H1 (cell line): ENCODE data around the gene KANSL1L. TPM values are rescaled to one million over a fixed set of nuclear protein-coding genes. Genes with fewer than 3 reads are reported as not detected.
A peak's percentile ranks its signal among the peaks of the same experiment; 100 is the strongest.
"Not testable (repeated sequence)": the region's sequence is repeated elsewhere in the genome, so short reads cannot be mapped to it uniquely, and the experiment has no call there.

ENCODE experiments used
- CTCF ChIA-PET: fragments of 300-600 bp; sonication (Branson Sonifier 250); formaldehyde crosslinking; loops from one replicate; lab custom pipeline; 2021; ENCODE audit not compliant: partially characterized antibody; lab: Charles Lee
- POLR2A ChIA-PET: fragments of 300-600 bp; sonication (Branson Sonifier 250); formaldehyde crosslinking; loops from one replicate; lab custom pipeline; 2021; ENCODE audit warnings: inconsistent platforms; ENCODE audit not compliant: partially characterized antibody; lab: Charles Lee
- DNase-seq, 2 experiments: peaks; one replicate each; pipeline versions ENCODE4 v3.0.0 to v3.0.0-alpha.2; 2010 to 2022; ENCODE audit warnings: low spot score in 2 of 2, low read depth in 1 of 2, mixed read lengths in 1 of 2
- FAIRE-seq: peaks from 2 replicates; lab custom pipeline; 2011; peaks lifted over from hg19 to GRCh38; lab: Jason Lieb, UNC
- H2AFZ ChIP-seq: 2 replicates; pipeline ENCODE4 v1.8.1; 2012; ENCODE audit warnings: low read length, inconsistent platforms
- H2AK5ac ChIP-seq: 2 replicates; pipeline ENCODE4 v1.6.1; 2013; ENCODE audit warnings: low read depth, low read length
- H2BK120ac ChIP-seq: replicated peaks from 2 replicates; pipeline ENCODE3; 2013; ENCODE audit warnings: low read depth, low read length, inconsistent platforms
- H2BK12ac ChIP-seq: 2 replicates; pipeline ENCODE4 v1.6.1; 2013; ENCODE audit warnings: low read depth, low read length
- H2BK15ac ChIP-seq: 2 replicates; pipeline ENCODE4 v1.6.1; 2013; ENCODE audit warnings: low read length
- H2BK20ac ChIP-seq: 2 replicates; pipeline ENCODE4 v1.6.1; 2013; ENCODE audit warnings: low read length
- H2BK5ac ChIP-seq: 2 replicates; pipeline ENCODE4 v1.6.1; 2013; ENCODE audit warnings: low read depth, low read length
- H3K14ac ChIP-seq: 2 replicates; pipeline ENCODE4 v1.6.1; 2013; ENCODE audit warnings: inconsistent platforms; ENCODE audit not compliant: insufficient read length
- H3K18ac ChIP-seq: 2 replicates; pipeline ENCODE4 v1.6.1; 2013; ENCODE audit warnings: low read length; ENCODE audit errors: extremely low read depth
- H3K23ac ChIP-seq: 2 replicates; pipeline ENCODE4 v1.6.1; 2013; ENCODE audit warnings: inconsistent platforms; ENCODE audit not compliant: insufficient read length
- H3K23me2 ChIP-seq: 2 replicates; pipeline ENCODE4 v1.6.1; 2013; ENCODE audit warnings: low read depth, low read length
- H3K27ac ChIP-seq: 2 replicates; pipeline ENCODE4 v1.6.1; 2011; ENCODE audit warnings: low read depth, low read length, inconsistent platforms
- H3K27me3 ChIP-seq, 4 experiments: replicated peaks in 1 of 4; 1 replicate in 1 of 4; 2 replicates in 3 of 4; pipeline versions ENCODE4 v1.6.1 to v1.8.1; 2011 to 2013; ENCODE audit warnings: low read length in 3 of 4, mild to moderate bottlenecking in 3 of 4, inconsistent platforms in 2 of 4, mixed read lengths in 2 of 4, moderate library complexity in 1 of 4; ENCODE audit not compliant: control insufficient read depth in 3 of 4, insufficient read depth in 3 of 4; ENCODE audit errors: extremely low read depth in 1 of 4
- H3K36me3 ChIP-seq, 4 experiments: 2 replicates each; pipeline versions ENCODE4 v1.6.1 to v1.8.1; 2011 to 2013; ENCODE audit warnings: mild to moderate bottlenecking in 4 of 4, low read length in 3 of 4, moderate library complexity in 2 of 4, control low read depth in 1 of 4, inconsistent platforms in 1 of 4; ENCODE audit not compliant: insufficient read depth in 4 of 4, control insufficient read depth in 2 of 4
- H3K4ac ChIP-seq: replicated peaks from 2 replicates; pipeline ENCODE3; 2013; ENCODE audit warnings: low read length, low read depth, mixed read lengths, inconsistent platforms; ENCODE audit not compliant: insufficient read length
- H3K4me1 ChIP-seq, 4 experiments: replicated peaks in 1 of 4; 1 replicate in 1 of 4; 2 replicates in 3 of 4; pipeline versions ENCODE4 v1.6.1 to v1.8.1; 2011 to 2013; ENCODE audit warnings: low read length in 3 of 4, inconsistent platforms in 2 of 4, mixed read lengths in 1 of 4; ENCODE audit not compliant: insufficient read depth in 4 of 4, control insufficient read depth in 3 of 4
- H3K4me2 ChIP-seq, 2 experiments: 2 replicates each; pipeline versions ENCODE4 v1.6.1 to v1.8.1; 2011 to 2013; ENCODE audit warnings: low read depth in 2 of 2, low read length in 2 of 2, control low read depth in 1 of 2, inconsistent platforms in 1 of 2, mild to moderate bottlenecking in 1 of 2; ENCODE audit not compliant: insufficient read depth in 1 of 2
- H3K4me3 ChIP-seq, 4 experiments: fragments of 200-600, 300-600 bp in 1 of 4; sonication (generic), shearing (Covaris generic), sonication (Bioruptor Twin) in 1 of 4; 2 replicates each; pipeline versions ENCODE4 v1.5.1 to v1.8.1; 2011 to 2016; ENCODE audit warnings: low read length in 4 of 4, low read depth in 3 of 4, control low read depth in 2 of 4, inconsistent platforms in 2 of 4, mild to moderate bottlenecking in 2 of 4, mixed read lengths in 1 of 4, moderate library complexity in 1 of 4; ENCODE audit not compliant: insufficient read depth in 2 of 4; ENCODE audit errors: extremely low read depth in 1 of 4
- H3K56ac ChIP-seq: replicated peaks from 2 replicates; pipeline ENCODE3; 2013; ENCODE audit warnings: low read depth, mild to moderate bottlenecking, mixed read lengths, low read length, inconsistent platforms; ENCODE audit not compliant: insufficient read length
- H3K79me1 ChIP-seq: 2 replicates; pipeline ENCODE4 v1.6.1; 2013; ENCODE audit warnings: low read depth, low read length, control low read depth
- H3K79me2 ChIP-seq, 2 experiments: 2 replicates each; pipeline versions ENCODE4 v1.6.1 to v1.8.1; 2012 to 2013; ENCODE audit warnings: low read length in 2 of 2, mild to moderate bottlenecking in 2 of 2, inconsistent platforms in 1 of 2; ENCODE audit not compliant: insufficient read depth in 2 of 2, control insufficient read depth in 1 of 2
- H3K9ac ChIP-seq, 4 experiments: replicated peaks in 1 of 4; 1 replicate in 1 of 4; 2 replicates in 3 of 4; pipeline versions ENCODE4 v1.6.1 to v1.8.1; 2011 to 2013; ENCODE audit warnings: low read depth in 3 of 4, low read length in 3 of 4, control low read depth in 2 of 4, mild to moderate bottlenecking in 2 of 4, moderate library complexity in 2 of 4, inconsistent platforms in 1 of 4; ENCODE audit errors: extremely low read depth in 1 of 4
- H3K9me3 ChIP-seq, 2 experiments: 2 replicates each; pipeline versions ENCODE4 v1.6.1 to v1.8.1; 2012 to 2013; ENCODE audit warnings: mild to moderate bottlenecking in 2 of 2, moderate library complexity in 2 of 2, control low read depth in 1 of 2, inconsistent platforms in 1 of 2, low read depth in 1 of 2, low read length in 1 of 2, mixed read lengths in 1 of 2; ENCODE audit not compliant: insufficient read depth in 2 of 2
- H4K20me1 ChIP-seq, 2 experiments: replicated peaks in 1 of 2; 2 replicates each; pipeline versions ENCODE3 to v1.8.1; 2011 to 2013; ENCODE audit warnings: inconsistent platforms in 2 of 2, low read length in 2 of 2, mild to moderate bottlenecking in 1 of 2; ENCODE audit not compliant: insufficient read depth in 2 of 2, control insufficient read depth in 1 of 2
- H4K5ac ChIP-seq: 2 replicates; pipeline ENCODE4 v1.6.1; 2013; ENCODE audit warnings: low read length, low read depth, mixed read lengths, inconsistent platforms; ENCODE audit not compliant: insufficient read length
- H4K8ac ChIP-seq: 2 replicates; pipeline ENCODE4 v1.8.0; 2013; ENCODE audit warnings: mild to moderate bottlenecking, moderate library complexity, low read length, inconsistent platforms; ENCODE audit not compliant: insufficient read depth; ENCODE audit errors: extremely low read depth
- H4K91ac ChIP-seq: replicated peaks from 2 replicates; pipeline ENCODE3; 2013; ENCODE audit warnings: low read length, mixed read lengths, inconsistent platforms; ENCODE audit not compliant: insufficient read length
- WGBS, 2 experiments: shearing (Covaris generic) in 1 of 2; methylation state at CpG; one replicate each; pipeline versions ENCODE4 v1.1.6 to v1.1.7; 2013 to 2015; ENCODE audit warnings: low lambda C conversion rate in 2 of 2, mixed read lengths in 2 of 2, inconsistent platforms in 1 of 2, low coverage in 1 of 2, missing lambda C conversion rate in 1 of 2; ENCODE audit not compliant: insufficient replicate concordance in 2 of 2, insufficient coverage in 1 of 2, insufficient read length in 1 of 2; ENCODE audit errors: extremely low coverage in 1 of 2, missing lambda C conversion rate in 1 of 2; 5-methylcytosine and 5-hydroxymethylcytosine counted together
- polyA plus RNA-seq, 7 experiments: library from polyadenylated mRNA; depleted of rRNA in 3 of 7; stranded (reverse) in 5 of 7; unstranded in 2 of 7; fragments of >200 nt in 5 of 7; fragments of 200-250 nt in 2 of 7; gene quantifications; 1 replicate in 5 of 7; 2 replicates in 1 of 7; 4 replicates in 1 of 7; pipeline versions ENCODE4 v1.2.1 to v1.2.3, GENCODE V29; 2011 to 2013; ENCODE audit warnings: missing spikeins in 2 of 7, mixed read lengths in 2 of 7
- total RNA-seq: library from RNA; stranded (reverse); fragmentation: NEBNext Ultra II Directional; extraction: Animal tissue kit (Norgen Biotek cat#: 25700); gene quantifications from 2 replicates; pipeline ENCODE4 v1.2.1, GENCODE V29; 2021

Gene KANSL1L
- total and polyA plus RNA-seq, 2 of the 8 experiments (the other 6 are each of a cell fraction or from before 2014, with no cell fraction given): 5.4 to 17.2 TPM

DNA sequence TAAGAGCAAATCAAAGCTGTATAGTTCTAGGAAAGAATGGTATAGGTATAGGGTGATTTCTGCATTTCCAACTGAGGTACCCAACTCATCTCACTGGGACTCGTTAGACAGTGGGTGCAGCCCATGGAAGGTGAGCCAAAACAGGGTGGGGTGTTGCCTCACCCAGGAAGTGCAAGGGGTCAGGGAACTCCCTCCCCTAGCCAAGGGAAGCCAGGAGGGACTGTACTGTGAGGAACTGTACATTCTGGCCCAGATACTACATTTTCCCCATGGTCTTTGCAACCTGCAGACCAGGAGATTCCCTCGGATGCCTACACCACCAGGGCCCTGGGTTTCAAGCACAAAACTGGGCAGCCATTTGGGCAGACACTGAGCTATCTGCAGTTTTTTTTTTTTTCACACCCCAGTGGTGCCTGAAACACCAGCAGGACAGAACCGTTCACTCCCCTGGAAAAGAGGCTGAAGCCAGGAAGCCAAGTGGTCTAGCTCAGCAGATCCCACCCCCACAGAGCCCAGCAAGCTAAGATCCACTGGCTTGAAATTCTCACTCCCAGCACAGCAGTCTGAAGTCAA lies 9.9 kb upstream of the KANSL1L start:
- H3K27ac ChIP-seq, H2AFZ ChIP-seq, H3K27me3 ChIP-seq, DNase-seq, H3K14ac ChIP-seq, H2AK5ac ChIP-seq, H3K23me2 ChIP-seq, H3K36me3 ChIP-seq, H3K4me3 ChIP-seq, H2BK12ac ChIP-seq, H3K4ac ChIP-seq, FAIRE-seq, H3K9ac ChIP-seq, H3K79me1 ChIP-seq, H3K56ac ChIP-seq, H4K20me1 ChIP-seq, H2BK20ac ChIP-seq, H2BK120ac ChIP-seq, H3K9me3 ChIP-seq, H2BK15ac ChIP-seq, H3K23ac ChIP-seq, H3K79me2 ChIP-seq, H4K91ac ChIP-seq: not testable (repeated sequence)
- Histone ChIP-seq H3K18ac (peak overlapping the region; percentile 66; the same call in 1 of the 2 replicates), H3K4me1 (peaks cover 0 to 12% (median 10%) of the 10 kb centered on the region in 4 experiments; a peak in 6 of 7 replicates), H3K4me2 (0 out of 4 replicates have a peak overlapping the region, but pooled peaks have one; percentile 6 to 33), H4K5ac (peak overlapping the region; percentile 38), H2BK5ac (peak overlapping the region; percentile 60; the same call in 1 of the 2 replicates), H4K8ac (peak overlapping the region; percentile 85; the same call in 1 of the 2 replicates)
- 89% methylated on average over 3 of the region's 3 CpGs; no CpG with 5 or more reads in 1 of the 2 experiments for WGBS, 2 experiments
- ChIA-PET CTCF (interaction anchor here (0.8 to 1.6 kb wide), 3 partner anchors 11 to 471 kb away, joined by 3 to 5 read pairs (median 3); no protein-coding TSS in a partner anchor), POLR2A (interaction anchor here (0.7 to 3.0 kb wide), 3 partner anchors 10 to 99 kb away, joined by 3 to 11 read pairs (median 4); partner anchors contain the start of gene KANSL1L)
